ENCODE measurements around the gene LEFTY1. TPM values are rescaled to one million over a fixed set of nuclear protein-coding genes. Genes with fewer than 3 reads are reported as not detected.
"Not testable (repeated sequence)": the region's sequence is repeated elsewhere in the genome, so short reads cannot be mapped to it uniquely, and the experiment has no call there.

LEFTY1 gene, protein sequence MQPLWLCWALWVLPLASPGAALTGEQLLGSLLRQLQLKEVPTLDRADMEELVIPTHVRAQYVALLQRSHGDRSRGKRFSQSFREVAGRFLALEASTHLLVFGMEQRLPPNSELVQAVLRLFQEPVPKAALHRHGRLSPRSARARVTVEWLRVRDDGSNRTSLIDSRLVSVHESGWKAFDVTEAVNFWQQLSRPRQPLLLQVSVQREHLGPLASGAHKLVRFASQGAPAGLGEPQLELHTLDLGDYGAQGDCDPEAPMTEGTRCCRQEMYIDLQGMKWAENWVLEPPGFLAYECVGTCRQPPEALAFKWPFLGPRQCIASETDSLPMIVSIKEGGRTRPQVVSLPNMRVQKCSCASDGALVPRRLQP
- total RNA-seq, result under 1 TPM in 1 of 3 donors, not detected in 2; 0.48 TPM

DNA sequence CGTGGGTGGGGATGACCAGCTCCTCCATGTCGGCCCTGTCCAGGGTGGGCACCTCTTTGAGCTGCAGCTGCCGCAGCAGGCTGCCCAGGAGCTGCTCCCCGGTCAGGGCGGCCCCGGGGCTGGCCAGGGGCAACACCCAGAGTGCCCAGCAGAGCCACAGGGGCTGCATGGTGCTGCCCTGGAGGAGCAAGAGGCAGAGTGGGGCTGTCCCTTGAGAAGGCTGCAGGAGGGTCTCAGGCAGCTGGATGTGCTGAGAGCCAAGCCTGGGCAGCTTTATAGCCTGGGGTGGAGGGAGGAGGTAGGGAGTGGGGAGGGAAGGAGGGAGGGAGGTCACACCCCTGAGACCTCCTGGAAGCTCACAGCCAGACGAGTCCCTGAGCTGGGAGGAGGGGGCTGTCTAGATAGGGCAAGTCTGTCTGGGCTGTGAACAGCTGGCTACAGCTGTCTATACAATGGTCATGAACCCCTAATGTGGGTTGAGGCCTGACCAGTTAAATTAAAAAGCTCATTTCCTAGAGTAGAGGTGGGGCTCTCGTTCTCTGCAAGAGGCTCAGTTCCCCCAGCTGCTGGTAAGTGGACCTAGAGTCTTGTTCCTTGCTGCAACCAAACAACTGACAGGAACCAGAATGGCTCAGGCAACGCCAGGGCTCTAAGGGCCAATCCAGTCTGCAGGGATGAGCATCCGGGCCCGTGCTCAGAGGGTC, at the start of gene LEFTY1:
Gene LEFTY1 (minus strand): TSS at position 249 of the 704 bp plus-strand sequence. CDS start 80 bp downstream, at position 169.
- DNase-seq (ENCODE audit: low spot score in 2 of 2), result no peak
- H3K4me1 ChIP-seq, result no peaks in the 10 kb centered on the region
- intact Hi-C loops (cut with DNase I; ENCODE audit: low total_unique reads), result no loop called here

DNA sequence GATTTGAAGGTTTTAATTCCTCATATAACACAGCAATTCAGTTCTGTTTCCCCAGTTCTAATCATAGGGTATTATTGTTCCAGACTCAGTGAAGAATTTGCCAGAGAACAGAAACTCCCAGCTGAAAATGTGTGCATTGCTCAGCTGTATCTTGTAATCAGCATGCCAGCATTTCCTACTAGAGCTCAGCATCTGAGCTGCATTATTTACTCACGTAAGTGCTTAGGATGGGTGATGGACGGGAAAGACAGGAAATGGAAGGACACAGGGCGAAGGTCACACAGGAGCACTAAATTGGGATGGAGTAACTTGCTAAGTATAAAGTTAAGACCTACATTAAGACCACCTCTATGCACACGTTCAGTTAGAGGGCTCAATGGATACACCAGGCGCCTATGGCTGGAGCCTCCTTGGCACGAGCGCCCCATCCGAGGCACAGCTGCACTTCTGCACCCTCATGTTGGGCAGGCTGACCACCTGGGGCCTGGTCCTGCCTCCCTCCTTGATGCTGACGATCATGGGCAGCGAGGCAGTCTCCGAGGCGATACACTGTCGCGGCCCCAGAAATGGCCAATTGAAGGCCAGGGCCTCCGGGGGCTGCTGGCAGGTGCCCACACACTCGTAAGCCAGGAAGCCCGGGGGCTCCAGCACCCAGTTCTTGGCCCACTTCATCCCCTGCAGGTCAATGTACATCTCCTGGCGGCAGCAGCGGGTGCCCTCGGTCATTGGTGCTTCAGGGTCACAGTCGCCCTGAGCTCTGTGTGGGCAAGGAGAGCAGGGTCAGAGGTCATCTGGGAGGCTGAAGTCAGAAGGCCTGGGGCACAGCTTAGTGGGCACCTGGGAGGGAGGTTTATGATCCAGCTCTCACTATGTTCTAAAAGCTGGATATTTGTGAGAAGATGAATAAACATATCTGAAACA, 48.4 kb upstream of the LEFTY1 start:
- DNase-seq (ENCODE audit: low spot score in 2 of 2), result no peak
- no peaks in the 10 kb centered on the region for H3K27me3 ChIP-seq
- H3K4me1 ChIP-seq, result peaks cover 11 to 14% of the 10 kb centered on the region in 2 donors
- no peak overlapping the region for H3K4me3 ChIP-seq
- intact Hi-C loops (cut with DNase I; ENCODE audit: low total_unique reads), result no loop called here
- TF ChIP-seq POLR2A (IDR thresholded peaks at IDR 0.05) (no peak), POLR2AphosphoS5 (IDR thresholded peaks at IDR 0.05) (no peak)
- TF ChIP-seq, protein P1, sequence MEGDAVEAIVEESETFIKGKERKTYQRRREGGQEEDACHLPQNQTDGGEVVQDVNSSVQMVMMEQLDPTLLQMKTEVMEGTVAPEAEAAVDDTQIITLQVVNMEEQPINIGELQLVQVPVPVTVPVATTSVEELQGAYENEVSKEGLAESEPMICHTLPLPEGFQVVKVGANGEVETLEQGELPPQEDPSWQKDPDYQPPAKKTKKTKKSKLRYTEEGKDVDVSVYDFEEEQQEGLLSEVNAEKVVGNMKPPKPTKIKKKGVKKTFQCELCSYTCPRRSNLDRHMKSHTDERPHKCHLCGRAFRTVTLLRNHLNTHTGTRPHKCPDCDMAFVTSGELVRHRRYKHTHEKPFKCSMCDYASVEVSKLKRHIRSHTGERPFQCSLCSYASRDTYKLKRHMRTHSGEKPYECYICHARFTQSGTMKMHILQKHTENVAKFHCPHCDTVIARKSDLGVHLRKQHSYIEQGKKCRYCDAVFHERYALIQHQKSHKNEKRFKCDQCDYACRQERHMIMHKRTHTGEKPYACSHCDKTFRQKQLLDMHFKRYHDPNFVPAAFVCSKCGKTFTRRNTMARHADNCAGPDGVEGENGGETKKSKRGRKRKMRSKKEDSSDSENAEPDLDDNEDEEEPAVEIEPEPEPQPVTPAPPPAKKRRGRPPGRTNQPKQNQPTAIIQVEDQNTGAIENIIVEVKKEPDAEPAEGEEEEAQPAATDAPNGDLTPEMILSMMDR (IDR thresholded peaks at IDR 0.05), result no peak
- H3K9me3 ChIP-seq, result no peaks in the 10 kb centered on the region
- H3K36me3 ChIP-seq, result no peaks in the 10 kb centered on the region
- H3K27ac ChIP-seq, result no peak overlapping the region

More for the DNA sequence above, at the start of gene LEFTY1:
- Histone ChIP-seq H3K27me3 (no peaks in the 10 kb centered on the region), H3K36me3 (no peaks in the 10 kb centered on the region), H3K27ac (peak within 1 kb of the TSS in 1 of 2 donors; percentile 88), H3K9me3 (no peaks in the 10 kb centered on the region), H3K4me3 (no peak within 1 kb of the TSS)
- TF ChIP-seq POLR2AphosphoS5 (IDR thresholded peaks at IDR 0.05) (no peak), POLR2A (IDR thresholded peaks at IDR 0.05) (no peak)
- TF ChIP-seq, protein P1 (IDR thresholded peaks at IDR 0.05), result no peak

DNA sequence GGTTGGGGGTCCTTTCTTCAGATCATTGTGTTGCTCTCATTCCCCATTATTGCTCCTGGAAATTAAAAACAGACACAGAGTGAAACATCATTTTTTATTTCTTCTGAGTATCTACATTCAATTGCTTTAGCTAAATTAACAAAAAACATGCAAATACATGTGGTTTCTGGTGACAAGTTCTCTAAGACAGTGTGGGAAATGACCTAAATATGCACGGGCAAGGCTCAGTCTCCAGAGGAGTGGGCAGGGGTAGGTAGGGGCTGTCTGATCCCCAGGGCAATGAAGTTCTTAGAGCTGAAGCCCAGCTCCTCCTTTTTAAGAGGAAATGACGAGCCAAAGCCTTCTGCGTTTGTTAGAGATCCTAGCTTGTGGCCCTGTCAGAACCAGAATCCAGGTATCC, 47.6 kb upstream of the LEFTY1 start:
- intact Hi-C loops (cut with DNase I; ENCODE audit: low total_unique reads), result no loop called here
- Histone ChIP-seq H3K9me3 (no peaks in the 10 kb centered on the region), H3K36me3 (no peaks in the 10 kb centered on the region), H3K27ac (peak overlapping the region in 1 of 2 donors; percentile 46), H3K4me3 (no peak overlapping the region), H3K27me3 (no peaks in the 10 kb centered on the region), H3K4me1 (peaks cover 10 to 12% of the 10 kb centered on the region in 2 donors)
- no peak for DNase-seq (ENCODE audit: low spot score in 2 of 2)
- TF ChIP-seq POLR2AphosphoS5 (IDR thresholded peaks at IDR 0.05) (no peak), POLR2A (IDR thresholded peaks at IDR 0.05) (no peak)
- TF ChIP-seq, protein P1 (IDR thresholded peaks at IDR 0.05), result no peak

DNA sequence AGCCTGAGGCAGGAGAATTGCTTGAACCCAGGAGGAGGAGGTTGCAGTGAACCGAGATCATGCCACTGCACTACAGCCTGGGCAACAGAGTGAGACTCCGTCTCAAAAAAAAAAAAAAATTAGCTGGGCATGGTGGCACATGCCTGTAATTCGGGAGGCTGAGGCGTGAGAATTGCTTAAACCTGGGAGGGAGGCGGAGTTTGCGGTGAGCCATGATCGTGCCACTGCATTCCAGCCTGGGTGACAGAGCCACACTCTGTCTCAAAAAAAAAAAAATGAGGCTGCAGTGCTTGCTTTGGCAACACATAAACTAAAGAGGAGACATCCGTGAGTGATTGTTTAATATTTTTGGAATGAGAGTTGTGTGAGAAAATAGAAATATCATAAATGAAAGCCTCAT, 47.1 kb upstream of the LEFTY1 start:
- H3K4me3 ChIP-seq; H3K36me3 ChIP-seq; H3K27me3 ChIP-seq; H3K4me1 ChIP-seq; intact Hi-C loops (cut with DNase I; ENCODE audit: low total_unique reads); H3K9me3 ChIP-seq: not testable (repeated sequence)
- DNase-seq (ENCODE audit: low spot score in 2 of 2), result peak in 1 of 2 donors; percentile 69
- peak overlapping the region in 1 of 2 donors; percentile 46 for H3K27ac ChIP-seq

DNA sequence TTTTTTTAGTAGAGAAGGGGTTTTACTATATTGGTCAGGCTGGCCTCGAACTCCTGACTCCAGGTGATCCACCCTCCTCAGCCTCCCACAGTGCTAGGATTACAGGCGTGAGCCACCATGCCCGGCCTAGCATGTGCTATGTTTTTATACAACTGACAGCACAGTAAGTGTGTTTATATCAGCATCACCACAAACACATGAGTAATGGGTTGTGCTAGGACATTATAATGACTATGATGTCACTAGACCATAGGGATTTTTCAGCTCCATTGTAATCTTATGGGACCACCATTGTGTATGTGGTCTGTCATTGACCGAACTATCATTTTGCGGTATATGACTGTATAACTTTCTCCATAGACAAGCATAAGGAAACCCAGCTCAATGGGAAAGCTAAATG, 45.8 kb upstream of the LEFTY1 start:
- no peaks in the 10 kb centered on the region for H3K9me3 ChIP-seq
- intact Hi-C loops (cut with DNase I; ENCODE audit: low total_unique reads), result no loop called here
- no peak overlapping the region for H3K27ac ChIP-seq
- H3K4me1 ChIP-seq, result peaks cover 0 to 4% of the 10 kb centered on the region in 2 donors
- DNase-seq (ENCODE audit: low spot score in 2 of 2), result no peak
- TF ChIP-seq POLR2A (IDR thresholded peaks at IDR 0.05), result no peak
- TF ChIP-seq, protein P1 (IDR thresholded peaks at IDR 0.05), result no peak
- no peak for TF ChIP-seq POLR2AphosphoS5 (IDR thresholded peaks at IDR 0.05)
- no peaks in the 10 kb centered on the region for H3K27me3 ChIP-seq
- no peak overlapping the region for H3K4me3 ChIP-seq
- H3K36me3 ChIP-seq, result no peaks in the 10 kb centered on the region
